Astrocyte of the spinal cord (primary cell): ENCODE results near the gene DNER.

Source experiments
- DNase-seq: peaks from one replicate; pipeline ENCODE4 v3.0.0; 2011; ENCODE audit warnings: low read depth, low spot score
- H3K4me3 ChIP-seq: 2 replicates; pipeline ENCODE4 v1.5.1; 2011; ENCODE audit warnings: low read depth, mild to moderate bottlenecking, low read length, moderate library complexity
- CTCF ChIP-seq: IDR thresholded peaks from 2 replicates; pipeline ENCODE4 v1.5.1; 2012; ENCODE audit warnings: low read depth, mild to moderate bottlenecking, low read length, inconsistent platforms
- in situ Hi-C: cut with HindIII; loops from 2 replicates; pipeline ENCODE4 v1.10.0; 2017; ENCODE audit warnings: low sequenced_read_pairs

DNER gene

GRCh38 chr2:229563388-229563787, 151.0 kb downstream of the DNER start:
- no peak for TF ChIP-seq CTCF
- H3K4me3 ChIP-seq = no peak overlapping the region
- no peak for DNase-seq
- in situ Hi-C loops = no loop called here

- in situ Hi-C loops = no loop called here
- TF ChIP-seq CTCF = no peak
- DNase-seq = no peak
These were observed 151.8 kb downstream of the DNER start for GRCh38 chr2:229562472-229563127.

GRCh38 chr2:229559986-229560385, 154.4 kb downstream of the DNER start:
- no peak for TF ChIP-seq CTCF
- H3K4me3 ChIP-seq = no peak overlapping the region
- DNase-seq = no peak
- in situ Hi-C loops = no loop called here

More at GRCh38 chr2:229562472-229563127, 151.8 kb downstream of the DNER start:
- no peak overlapping the region for H3K4me3 ChIP-seq

- in situ Hi-C loops = no loop called here
- DNase-seq = peak; percentile 76
- no peak overlapping the region for H3K4me3 ChIP-seq
- TF ChIP-seq CTCF = no peak
These were observed 161.3 kb downstream of the DNER start for GRCh38 chr2:229553091-229553490.

- TF ChIP-seq CTCF = no peak
- in situ Hi-C loops = no loop called here
These were observed 171.0 kb downstream of the DNER start for GRCh38 chr2:229543176-229543873.

GRCh38 chr2:229539628-229540027, 174.7 kb downstream of the DNER start:
- in situ Hi-C loops = no loop called here
- H3K4me3 ChIP-seq = no peak overlapping the region
- peak; percentile 75 for DNase-seq
- no peak for TF ChIP-seq CTCF

More at GRCh38 chr2:229543176-229543873, 171.0 kb downstream of the DNER start:
- DNase-seq = no peak
- H3K4me3 ChIP-seq = no peak overlapping the region
